SK-N-SH (cell line): ENCODE results near the gene UNC13B. TPM values are rescaled to one million over a fixed set of nuclear protein-coding genes. Genes with fewer than 3 reads are reported as not detected.

Experiments used
- CTCF ChIA-PET: fragments of 300-600, 350-600 bp; formaldehyde crosslinking; extraction: SDS; loops from one replicate; lab custom pipeline; 2021; lab: Yijun Ruan, JAX
- POLR2A ChIA-PET: fragments of 350-600 bp; sonication (Branson Sonifier 250); formaldehyde crosslinking; extraction: SDS; loops from one replicate; lab custom pipeline; 2020; ENCODE audit warnings: antibody characterized with exemption, inconsistent platforms; lab: Yijun Ruan, JAX
- DNase-seq: peaks from one replicate; pipeline ENCODE4 v3.0.0; 2012
- H2AFZ ChIP-seq: fragments of 200-600 bp; sonication (generic); 2 replicates; pipeline ENCODE4 v1.8.1; 2016; ENCODE audit warnings: antibody characterized with exemption, mild to moderate bottlenecking, low read depth
- H3F3A ChIP-seq: fragments of 200-600 bp; sonication (generic); replicated peaks from 2 replicates; pipeline ENCODE3; 2016; ENCODE audit warnings: antibody characterized with exemption, mild to moderate bottlenecking; ENCODE audit not compliant: insufficient read depth
- H3K27ac ChIP-seq, 2 experiments: fragments of 200-500 bp in 1 of 2; fragments of 200-600 bp in 1 of 2; sonication (Bioruptor generic) in 1 of 2; sonication (generic), shearing (Covaris generic) in 1 of 2; 2 replicates each; pipeline versions ENCODE4 v1.5.1 to v1.6.1; 2014 to 2016; ENCODE audit warnings: low read depth in 2 of 2, inconsistent platforms in 1 of 2, low read length in 1 of 2, mild to moderate bottlenecking in 1 of 2, mixed read lengths in 1 of 2
- H3K27me3 ChIP-seq: fragments of 200-600 bp; sonication (generic), shearing (Covaris generic); 2 replicates; pipeline ENCODE4 v1.6.1; 2016; ENCODE audit warnings: mixed run types; ENCODE audit not compliant: insufficient read depth
- H3K36me3 ChIP-seq, 2 experiments: fragments of 200-500 bp in 1 of 2; fragments of 200-600 bp in 1 of 2; sonication (Bioruptor generic) in 1 of 2; sonication (generic) in 1 of 2; replicated peaks in 1 of 2; 2 replicates each; pipeline versions ENCODE3 to v1.5.1; 2014 to 2016; ENCODE audit warnings: low read length in 1 of 2, mild to moderate bottlenecking in 1 of 2; ENCODE audit not compliant: insufficient read depth in 2 of 2, control insufficient read depth in 1 of 2
- H3K4me1 ChIP-seq, 2 experiments: fragments of 200-500 bp in 1 of 2; fragments of 200-600 bp in 1 of 2; sonication (Bioruptor generic) in 1 of 2; sonication (generic), shearing (Covaris generic) in 1 of 2; 2 replicates each; pipeline versions ENCODE4 v1.5.1 to v1.6.1; 2014 to 2016; ENCODE audit warnings: low read depth in 1 of 2, low read length in 1 of 2, mixed run types in 1 of 2; ENCODE audit not compliant: insufficient read depth in 2 of 2, control insufficient read depth in 1 of 2
- H3K4me2 ChIP-seq: fragments of 200-600 bp; sonication (generic), shearing (Covaris generic); 2 replicates; pipeline ENCODE4 v1.6.1; 2017; ENCODE audit warnings: mixed run types
- H3K4me3 ChIP-seq, 2 experiments: fragments of 200-500 bp in 1 of 2; fragments of 200-600 bp in 1 of 2; sonication (Bioruptor generic) in 1 of 2; sonication (generic), shearing (Covaris generic) in 1 of 2; 2 replicates each; pipeline versions ENCODE4 v1.5.1 to v1.8.1; 2014 to 2016; ENCODE audit warnings: low read depth in 2 of 2, inconsistent platforms in 1 of 2, low read length in 1 of 2, mild to moderate bottlenecking in 1 of 2, mixed read lengths in 1 of 2, moderate library complexity in 1 of 2
- H3K79me2 ChIP-seq: fragments of 200-600 bp; sonication (generic); 2 replicates; pipeline ENCODE4 v1.8.1; 2017; ENCODE audit warnings: mild to moderate bottlenecking; ENCODE audit not compliant: insufficient read depth
- H3K9ac ChIP-seq: fragments of 200-600 bp; sonication (generic); 2 replicates; pipeline ENCODE4 v1.6.1; 2017; ENCODE audit warnings: mixed run types
- H3K9me2 ChIP-seq: fragments of 200-600 bp; sonication (generic); 2 replicates; pipeline ENCODE4 v1.6.1; 2017; ENCODE audit warnings: mixed run types
- H3K9me3 ChIP-seq: fragments of 200-600 bp; sonication (generic); 2 replicates; pipeline ENCODE4 v1.6.1; 2017; ENCODE audit warnings: mixed run types, mild to moderate bottlenecking, moderate library complexity
- H4K20me1 ChIP-seq: fragments of 200-600 bp; sonication (generic); 2 replicates; pipeline ENCODE4 v1.6.1; 2017; ENCODE audit warnings: mild to moderate bottlenecking, mixed run types; ENCODE audit not compliant: insufficient read depth
- CHD2 ChIP-seq: fragments of 150-350 bp; IDR thresholded peaks from 2 replicates; pipeline ENCODE4 v1.6.1; 2018; ENCODE audit warnings: low read length; ENCODE audit not compliant: partially characterized antibody
- CTCF ChIP-seq: fragments of 200-600 bp; sonication (generic); IDR thresholded peaks from 2 replicates; pipeline ENCODE4 v1.6.1; 2017; ENCODE audit warnings: antibody characterized with exemption, mild to moderate bottlenecking, moderate library complexity
- EZH2phosphoT487 ChIP-seq: fragments of 200-600 bp; sonication (generic); IDR thresholded peaks from 2 replicates; pipeline ENCODE4 v1.6.1; 2017; ENCODE audit warnings: low read depth, mixed run types, mild to moderate bottlenecking, antibody characterized with exemption, moderate library complexity, borderline replicate concordance
- MEF2A ChIP-seq: IDR thresholded peaks from 2 replicates; pipeline ENCODE4 v1.4.0; 2012; ENCODE audit warnings: low read depth, borderline replicate concordance
- PBX3 ChIP-seq: IDR thresholded peaks from 2 replicates; pipeline ENCODE4; 2012
- POLR2AphosphoS5 ChIP-seq: IDR thresholded peaks from 2 replicates; pipeline ENCODE4 v1.6.1; 2012; ENCODE audit warnings: low read depth, low read length
- RAD21 ChIP-seq: IDR thresholded peaks from 2 replicates; pipeline ENCODE4 v1.6.1; 2012; ENCODE audit warnings: mild to moderate bottlenecking, low read length
- RXRA ChIP-seq: IDR thresholded peaks from 2 replicates; pipeline ENCODE4 v1.4.0; 2012; ENCODE audit warnings: low read depth, mild to moderate bottlenecking, borderline replicate concordance
- SIN3A ChIP-seq: IDR thresholded peaks from 2 replicates; pipeline ENCODE4 v1.6.1; 2012; ENCODE audit warnings: low read depth, mild to moderate bottlenecking, low read length, moderate library complexity, borderline replicate concordance
- TCF12 ChIP-seq: IDR thresholded peaks from 2 replicates; pipeline ENCODE4 v1.4.0; 2012
- TEAD4 ChIP-seq: IDR thresholded peaks from 2 replicates; pipeline ENCODE4 v1.4.0; 2012; ENCODE audit warnings: mild to moderate bottlenecking, borderline replicate concordance; ENCODE audit not compliant: insufficient read depth
- YY1 ChIP-seq: IDR thresholded peaks from 2 replicates; pipeline ENCODE4 v1.4.0; 2012; ENCODE audit warnings: low read depth, mild to moderate bottlenecking
- ZBTB33 ChIP-seq: IDR thresholded peaks from 2 replicates; pipeline ENCODE4 v1.4.0; 2012; ENCODE audit warnings: low read depth, borderline replicate concordance
- WGBS: methylation state at CpG from one replicate; pipeline ENCODE4 v1.1.6; 2017; ENCODE audit warnings: low lambda C conversion rate; 5-methylcytosine and 5-hydroxymethylcytosine counted together
- polyA plus RNA-seq, 3 experiments: library from polyadenylated mRNA; depleted of rRNA; stranded (reverse); fragments of >200 nt; gene quantifications; 2 replicates each; pipeline ENCODE4 v1.2.3, GENCODE V29; 2012
- TF ChIP-seq, protein P1 (sequence below): IDR thresholded peaks from 2 replicates; pipeline ENCODE4 v1.6.1; 2012; ENCODE audit warnings: mild to moderate bottlenecking, low read depth, low read length, moderate library complexity
- TF ChIP-seq, protein P2 (sequence below): IDR thresholded peaks from 2 replicates; pipeline ENCODE4 v1.4.0; 2012; ENCODE audit warnings: low read depth

Gene UNC13B
- polyA plus RNA-seq, 1 of the 3 experiments (the other 2 are of a cell fraction) = 8.1 TPM

GRCh38 chr9:35431467-35431866 is 269.7 kb downstream of the UNC13B start:
- H3K9ac ChIP-seq = no peak overlapping the region
- no peak overlapping the region for H3K4me2 ChIP-seq
- POLR2A ChIA-PET = no interaction called here
- H2AFZ ChIP-seq = no peak overlapping the region
- DNase-seq = no peak
- no peak for TF ChIP-seq CTCF
- TF ChIP-seq, protein P1, sequence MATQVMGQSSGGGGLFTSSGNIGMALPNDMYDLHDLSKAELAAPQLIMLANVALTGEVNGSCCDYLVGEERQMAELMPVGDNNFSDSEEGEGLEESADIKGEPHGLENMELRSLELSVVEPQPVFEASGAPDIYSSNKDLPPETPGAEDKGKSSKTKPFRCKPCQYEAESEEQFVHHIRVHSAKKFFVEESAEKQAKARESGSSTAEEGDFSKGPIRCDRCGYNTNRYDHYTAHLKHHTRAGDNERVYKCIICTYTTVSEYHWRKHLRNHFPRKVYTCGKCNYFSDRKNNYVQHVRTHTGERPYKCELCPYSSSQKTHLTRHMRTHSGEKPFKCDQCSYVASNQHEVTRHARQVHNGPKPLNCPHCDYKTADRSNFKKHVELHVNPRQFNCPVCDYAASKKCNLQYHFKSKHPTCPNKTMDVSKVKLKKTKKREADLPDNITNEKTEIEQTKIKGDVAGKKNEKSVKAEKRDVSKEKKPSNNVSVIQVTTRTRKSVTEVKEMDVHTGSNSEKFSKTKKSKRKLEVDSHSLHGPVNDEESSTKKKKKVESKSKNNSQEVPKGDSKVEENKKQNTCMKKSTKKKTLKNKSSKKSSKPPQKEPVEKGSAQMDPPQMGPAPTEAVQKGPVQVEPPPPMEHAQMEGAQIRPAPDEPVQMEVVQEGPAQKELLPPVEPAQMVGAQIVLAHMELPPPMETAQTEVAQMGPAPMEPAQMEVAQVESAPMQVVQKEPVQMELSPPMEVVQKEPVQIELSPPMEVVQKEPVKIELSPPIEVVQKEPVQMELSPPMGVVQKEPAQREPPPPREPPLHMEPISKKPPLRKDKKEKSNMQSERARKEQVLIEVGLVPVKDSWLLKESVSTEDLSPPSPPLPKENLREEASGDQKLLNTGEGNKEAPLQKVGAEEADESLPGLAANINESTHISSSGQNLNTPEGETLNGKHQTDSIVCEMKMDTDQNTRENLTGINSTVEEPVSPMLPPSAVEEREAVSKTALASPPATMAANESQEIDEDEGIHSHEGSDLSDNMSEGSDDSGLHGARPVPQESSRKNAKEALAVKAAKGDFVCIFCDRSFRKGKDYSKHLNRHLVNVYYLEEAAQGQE = no peak
- TF ChIP-seq RAD21 = no peak
- no peak for TF ChIP-seq ZBTB33
- no peak for TF ChIP-seq CHD2
- TF ChIP-seq YY1 = no peak
- no peak for TF ChIP-seq POLR2AphosphoS5
- TF ChIP-seq EZH2phosphoT487 = no peak
- H3K79me2 ChIP-seq = no peaks in the 10 kb centered on the region
- peaks cover 3% of the 10 kb centered on the region for H3F3A ChIP-seq
- H3K4me1 ChIP-seq = no peaks in the 10 kb centered on the region
- H3K4me3 ChIP-seq = no peak overlapping the region
- H3K36me3 ChIP-seq = no peaks in the 10 kb centered on the region
- no peaks in the 10 kb centered on the region for H3K27me3 ChIP-seq
- H3K27ac ChIP-seq = no peak overlapping the region
- WGBS = 55% methylated on average over 1 of the region's 1 CpG
- H4K20me1 ChIP-seq = no peaks in the 10 kb centered on the region
- no peaks in the 10 kb centered on the region for H3K9me3 ChIP-seq
- H3K9me2 ChIP-seq = no peaks in the 10 kb centered on the region
- CTCF ChIA-PET = no interaction called here

DNA sequence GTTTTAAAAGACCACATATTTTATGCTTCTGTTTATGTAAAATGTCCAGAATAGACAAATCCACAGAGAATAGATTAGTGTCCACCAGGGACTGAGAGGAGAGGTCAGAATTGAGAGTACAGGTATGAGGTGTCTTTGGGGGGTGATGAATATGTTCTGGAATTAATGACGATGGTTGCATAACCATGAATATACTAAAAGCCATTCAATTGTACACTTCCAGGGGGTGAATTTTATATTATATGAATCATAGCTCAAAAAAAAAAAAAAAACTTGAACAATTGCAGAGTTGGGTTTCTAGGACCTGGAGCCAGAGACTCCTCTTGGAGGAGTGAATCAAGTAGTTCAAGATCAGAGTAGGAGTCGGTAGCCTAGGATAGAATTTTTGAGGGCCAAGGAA is 270.3 kb downstream of the UNC13B start:
- Histone ChIP-seq H3K4me3 (no peak overlapping the region), H3F3A (peaks cover 3% of the 10 kb centered on the region), H3K9me2 (no peaks in the 10 kb centered on the region), H3K27ac (no peak overlapping the region), H3K9me3 (no peaks in the 10 kb centered on the region), H3K79me2 (no peaks in the 10 kb centered on the region), H3K4me2 (no peak overlapping the region), H3K27me3 (no peaks in the 10 kb centered on the region), H3K9ac (no peak overlapping the region), H4K20me1 (no peaks in the 10 kb centered on the region), H3K36me3 (no peaks in the 10 kb centered on the region), H2AFZ (no peak overlapping the region), H3K4me1 (no peaks in the 10 kb centered on the region)
- TF ChIP-seq MEF2A = no peak
- TF ChIP-seq, protein P2, sequence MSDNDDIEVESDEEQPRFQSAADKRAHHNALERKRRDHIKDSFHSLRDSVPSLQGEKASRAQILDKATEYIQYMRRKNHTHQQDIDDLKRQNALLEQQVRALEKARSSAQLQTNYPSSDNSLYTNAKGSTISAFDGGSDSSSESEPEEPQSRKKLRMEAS = no peak
- TF ChIP-seq PBX3 = no peak
- TF ChIP-seq TEAD4 = no peak
- TF ChIP-seq RAD21 = no peak
- TF ChIP-seq SIN3A = no peak
- no peak for TF ChIP-seq TCF12
- TF ChIP-seq EZH2phosphoT487 = no peak
- TF ChIP-seq RXRA = no peak
- no peak for DNase-seq
- ChIA-PET POLR2A (no interaction called here), CTCF (interaction anchor here (0.6 kb wide), 1 partner anchor 122 kb away, joined by 3 read pairs; no protein-coding TSS in a partner anchor)
- 14% methylated on average over 2 of the region's 2 CpGs for WGBS
